Measurements from ENCODE around the gene AQP6.

The AQP6 gene

DNA sequence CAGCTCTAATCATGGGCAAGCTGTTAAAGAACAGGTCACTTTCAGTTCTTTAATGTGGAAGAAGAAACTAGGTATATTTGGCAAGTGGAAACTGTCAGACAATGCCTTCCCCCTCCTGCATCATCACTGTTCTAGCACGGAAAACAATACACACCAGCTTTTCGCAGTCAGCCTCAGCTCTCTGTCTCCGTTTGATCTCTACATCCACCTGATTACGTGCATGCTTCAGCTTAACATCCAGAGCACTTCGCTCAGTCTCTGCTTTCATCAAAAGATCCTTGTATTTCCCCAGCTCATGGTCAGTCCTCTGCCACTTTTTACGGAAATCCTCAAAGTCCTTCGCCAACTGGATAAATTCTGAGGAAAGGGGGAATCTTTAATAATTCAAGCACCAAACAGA lies 33.5 kb downstream of the AQP6 start:
- no peak for DNase-seq

DNA sequence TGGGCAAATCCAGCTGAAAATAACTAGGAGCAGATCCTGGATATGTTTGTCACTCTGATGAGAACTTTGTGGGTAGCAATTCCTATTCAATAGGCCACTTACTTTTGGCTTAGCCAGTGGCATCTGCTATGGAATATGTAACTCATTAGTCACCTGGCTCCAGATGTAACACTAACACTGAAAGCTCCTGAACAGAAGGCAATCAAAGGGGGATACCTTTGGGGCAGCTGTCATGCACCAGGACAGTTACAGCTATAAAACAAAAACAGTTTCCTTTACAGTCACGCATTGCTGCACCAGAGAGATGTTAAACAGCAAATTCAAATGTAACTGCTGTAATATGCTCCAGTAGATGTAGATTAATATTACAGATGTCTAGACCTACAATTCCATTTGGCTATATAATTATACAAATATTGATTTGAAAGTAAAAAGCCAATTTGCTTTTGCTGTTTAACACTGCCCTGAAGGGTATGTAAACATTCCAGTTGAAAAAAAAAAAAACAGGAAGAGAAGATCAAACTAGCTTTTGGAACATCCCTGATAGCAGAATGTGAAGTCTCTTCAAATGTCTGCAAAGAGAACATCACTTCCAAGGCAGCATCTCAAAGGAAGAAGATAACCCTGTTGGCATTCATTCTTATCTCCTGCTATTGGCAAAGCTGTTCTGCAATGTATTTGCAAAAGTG lies 34.2 kb downstream of the AQP6 start:
- peak; percentile 53 for DNase-seq

DNA sequence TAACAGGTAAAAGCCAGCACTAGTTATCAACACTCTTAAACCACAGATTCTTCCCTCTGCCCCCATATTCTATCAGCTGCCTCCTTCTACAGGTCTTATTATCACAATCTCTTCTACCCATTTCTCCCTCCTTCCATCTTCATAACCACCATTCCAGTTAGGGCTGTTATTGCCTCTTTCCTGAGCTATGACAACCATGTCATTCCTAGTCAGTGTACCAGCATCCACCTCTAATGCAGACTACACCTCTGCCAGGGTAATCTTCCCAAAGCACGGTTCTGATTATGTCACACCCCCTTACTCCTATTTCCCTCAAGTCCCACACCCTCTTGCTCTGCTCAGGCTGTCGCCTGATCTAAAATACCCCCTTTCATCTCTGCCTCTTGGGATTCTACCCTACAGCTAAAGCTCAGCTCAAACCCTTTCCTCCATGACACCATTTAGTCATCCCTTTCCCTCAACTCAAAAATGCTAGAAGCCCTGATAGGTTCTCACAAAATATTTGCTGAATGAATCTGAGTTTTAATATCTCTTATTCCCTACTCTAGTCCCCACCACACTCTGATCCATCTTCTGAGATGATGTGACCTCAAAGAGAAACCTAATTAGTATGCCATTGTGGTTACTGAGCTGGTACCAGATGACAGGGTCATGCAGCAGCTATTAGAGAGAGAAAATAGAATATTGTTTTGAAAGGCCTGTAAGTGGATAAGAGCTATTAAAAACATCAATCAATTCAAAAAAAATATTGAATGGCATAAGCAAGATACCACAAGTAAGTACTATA lies 40.8 kb downstream of the AQP6 start:
- no peak for DNase-seq

DNA sequence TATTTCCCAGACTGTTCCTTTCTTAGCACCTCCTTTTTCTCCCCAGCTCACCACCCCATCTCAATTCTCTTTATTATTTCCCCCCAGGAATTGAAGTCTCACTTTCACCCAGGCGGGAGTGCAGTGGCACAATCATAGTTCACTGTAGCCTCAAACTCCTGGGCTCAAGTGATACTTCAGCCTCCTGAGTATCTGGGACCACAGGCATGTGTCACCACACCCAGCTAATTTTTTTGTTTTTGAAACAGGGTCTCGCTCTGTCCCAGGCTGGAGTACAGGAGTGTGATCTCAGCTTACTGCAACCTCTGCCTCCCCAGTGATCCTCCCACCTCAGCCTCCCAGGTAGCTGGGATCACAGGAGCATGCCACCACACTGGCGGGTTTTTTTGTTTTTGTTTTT lies 41.6 kb downstream of the AQP6 start:
- DNase-seq: no peak

- DNase-seq: no peak
Measured at GRCh38 chr12:50016501-50017475, 44.0 kb downstream of the AQP6 start.

DNA sequence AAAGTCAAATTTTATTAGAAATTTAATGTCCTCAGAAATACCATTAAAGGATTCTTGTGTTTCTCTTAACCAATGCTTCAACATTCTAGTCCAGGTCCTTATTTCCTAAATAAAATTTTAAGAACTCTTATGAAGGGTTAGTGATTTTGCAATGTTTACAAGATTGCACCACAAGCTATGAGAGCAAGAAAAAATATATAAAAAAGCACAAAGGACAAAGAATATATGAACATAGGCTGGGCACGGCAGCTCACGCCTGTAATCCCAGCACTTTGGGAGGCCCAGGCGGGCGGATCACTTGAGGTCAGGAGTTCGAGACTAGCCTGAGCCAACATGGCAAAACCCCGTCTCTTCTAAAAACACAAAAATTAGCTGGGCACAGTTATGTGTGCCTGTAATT lies 44.9 kb downstream of the AQP6 start:
- no peak for DNase-seq

DNA sequence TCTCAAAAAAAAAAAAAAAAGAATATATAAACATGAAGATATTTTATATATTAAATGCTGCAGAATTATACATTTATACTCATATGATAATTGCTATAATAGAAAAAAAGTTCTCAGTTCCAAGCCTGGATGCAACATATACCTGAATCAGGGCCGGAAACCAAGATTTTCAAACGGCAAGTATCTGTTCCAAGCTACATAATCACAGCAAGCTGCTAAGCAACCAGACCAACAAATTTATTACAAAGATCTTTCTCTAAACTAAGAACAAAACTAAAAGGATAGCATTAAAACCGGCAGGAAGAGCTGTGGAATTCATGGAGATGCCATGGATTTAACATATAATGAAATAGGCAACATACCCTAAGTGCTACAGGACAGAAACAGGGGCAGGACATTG lies 45.4 kb downstream of the AQP6 start:
- DNase-seq: no peak

GRCh38 chr12:50018968-50019367 lies 46.2 kb downstream of the AQP6 start:
- DNase-seq: no peak

DNA sequence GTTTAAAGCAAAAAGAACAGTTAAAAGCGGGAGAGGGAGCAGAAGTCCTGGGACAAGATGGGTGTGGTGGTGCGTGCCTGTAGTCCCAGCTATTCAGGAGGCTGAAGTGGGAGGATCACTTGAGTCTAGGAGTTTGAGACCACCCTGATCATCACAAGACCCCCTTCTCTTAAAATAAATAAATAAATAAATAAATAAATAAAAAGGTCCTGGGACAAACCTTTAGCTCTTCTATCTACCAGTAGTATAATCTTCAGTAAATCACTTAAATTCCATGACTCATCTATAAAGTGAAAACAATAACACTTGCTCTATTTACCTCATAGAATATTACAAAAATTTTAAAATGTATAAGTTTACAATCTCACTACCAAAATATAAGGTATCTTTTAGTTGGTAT lies 46.8 kb downstream of the AQP6 start:
- DNase-seq: no peak

DNA sequence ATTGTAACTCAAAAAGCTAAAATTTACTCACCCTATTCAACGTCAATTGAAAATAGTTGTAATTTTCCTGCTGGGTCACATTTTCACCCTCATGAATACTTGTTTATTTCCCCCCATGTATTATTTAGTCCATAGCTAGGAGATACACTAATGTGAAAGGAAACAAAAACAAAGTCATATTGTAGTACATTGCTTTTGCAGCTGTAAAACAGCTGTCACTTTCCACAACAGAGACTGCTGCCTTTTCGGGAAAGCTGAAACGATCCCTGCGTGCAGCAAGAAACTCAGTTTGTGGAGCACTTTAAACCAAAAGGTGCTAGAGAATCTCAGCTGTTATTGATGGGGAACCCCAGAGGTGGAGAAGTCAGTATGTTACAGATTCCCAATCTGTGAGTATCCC lies 48.3 kb downstream of the AQP6 start:
- DNase-seq: no peak

GRCh38 chr12:50022903-50023302 lies 50.2 kb downstream of the AQP6 start:
- no peak for DNase-seq

DNA sequence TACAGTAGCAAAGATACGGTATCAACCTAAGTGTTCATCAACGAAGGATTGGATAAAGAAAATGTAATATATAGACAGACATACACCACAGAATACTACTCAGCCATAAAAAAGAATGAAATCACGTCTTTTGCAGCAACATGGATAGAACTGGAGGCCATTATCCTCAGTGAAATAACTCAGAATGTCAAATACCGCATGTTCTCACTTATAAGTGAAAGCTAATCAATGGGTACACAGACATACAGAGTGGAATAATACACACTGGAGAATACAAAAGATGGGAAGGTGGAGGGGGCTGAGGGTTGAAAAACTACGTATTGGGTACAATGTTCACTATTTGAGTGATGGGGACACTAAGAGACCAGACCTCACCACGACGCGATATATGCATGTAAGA lies 51.5 kb downstream of the AQP6 start:
- DNase-seq: no peak

GRCh38 chr12:50024805-50025186 lies 52.0 kb downstream of the AQP6 start:
- DNase-seq: no peak

- DNase-seq: peak; percentile 87
Measured at GRCh38 chr12:50025187-50026059, 52.7 kb downstream of the AQP6 start, which contains the start of gene RACGAP1. RACGAP1 (minus strand) TSS chr12:50025494; CDS start chr12:50016715, 8,779 bp downstream.

- no peak for DNase-seq
Measured at GRCh38 chr12:50026691-50027090, 53.9 kb downstream of the AQP6 start.

Measured in DMS 273 treated with DMSO at 0.1 percent for 48 hours (cell line).